A204.1 (cell line): Measurements from ENCODE around the gene KIF6.

Experiments
- FAIRE-seq: peaks from 2 replicates; lab custom pipeline; 2012; peaks lifted over from hg19 to GRCh38; lab: Jason Lieb, UNC

KIF6 gene

DNA sequence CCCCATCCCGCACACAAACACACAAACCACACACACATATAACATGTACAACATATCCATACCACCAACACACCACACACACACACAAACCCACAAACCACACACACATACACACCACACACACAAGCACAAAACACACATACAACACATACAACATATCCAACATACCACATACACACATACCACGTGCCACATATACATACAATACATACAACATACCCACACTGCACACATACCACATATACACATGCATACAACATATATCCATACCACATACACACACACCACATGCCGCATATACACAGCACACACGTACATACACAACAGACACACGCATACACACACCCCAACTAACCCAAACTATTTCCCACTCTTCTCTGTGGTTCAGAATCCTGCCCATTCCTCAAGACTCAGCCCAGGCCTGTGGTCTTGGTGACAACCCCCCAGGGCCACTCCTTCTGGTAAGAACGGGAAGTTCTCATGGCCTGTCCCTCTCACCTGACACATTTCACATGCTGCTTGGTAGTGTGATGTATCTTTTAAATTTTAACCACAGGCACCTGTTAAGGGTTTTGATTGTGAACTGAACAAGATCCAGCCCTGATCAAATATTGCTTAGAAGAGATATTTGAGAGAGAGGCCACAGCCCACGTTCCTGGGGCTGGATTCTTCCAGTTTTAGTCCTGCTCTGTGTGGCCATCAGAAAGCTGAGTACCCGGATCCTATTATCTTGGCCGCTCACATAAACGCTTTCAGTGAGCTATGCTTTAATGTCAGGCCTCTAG is 346.8 kb downstream of the KIF6 start:
- FAIRE-seq, result no peak

- FAIRE-seq, result no peak
These were observed 347.7 kb downstream of the KIF6 start for GRCh38 chr6:39377539-39377950.

GRCh38 chr6:39375405-39375804 is 349.8 kb downstream of the KIF6 start:
- FAIRE-seq, result no peak

GRCh38 chr6:39370390-39370789 is 354.8 kb downstream of the KIF6 start:
- FAIRE-seq, result no peak

- FAIRE-seq, result no peak
These were observed 355.2 kb downstream of the KIF6 start for GRCh38 chr6:39369987-39370386.

DNA sequence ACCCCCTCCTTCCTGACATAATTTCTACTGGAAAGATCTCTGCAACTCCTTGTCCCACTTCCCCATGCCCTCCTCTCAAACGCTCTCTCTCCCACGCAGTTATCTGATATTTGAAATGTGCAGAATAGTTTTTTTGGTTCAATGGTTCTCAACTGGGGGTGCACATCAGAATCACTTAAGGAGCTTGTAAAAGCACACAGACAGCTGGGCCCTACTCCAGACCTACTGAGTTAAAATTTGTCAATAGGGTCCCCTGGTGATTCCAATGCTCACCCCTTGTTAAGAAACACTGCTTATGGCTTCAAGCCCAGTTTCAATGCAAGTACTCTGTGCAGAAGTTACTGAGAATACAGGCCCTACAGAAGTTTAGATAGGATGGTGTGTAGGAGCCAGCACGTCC is 357.5 kb downstream of the KIF6 start:
- no peak for FAIRE-seq

- FAIRE-seq, result no peak
These were observed 358.1 kb downstream of the KIF6 start for GRCh38 chr6:39366931-39367618.

- no peak for FAIRE-seq
These were observed 359.7 kb downstream of the KIF6 start for GRCh38 chr6:39365281-39366074.

DNA sequence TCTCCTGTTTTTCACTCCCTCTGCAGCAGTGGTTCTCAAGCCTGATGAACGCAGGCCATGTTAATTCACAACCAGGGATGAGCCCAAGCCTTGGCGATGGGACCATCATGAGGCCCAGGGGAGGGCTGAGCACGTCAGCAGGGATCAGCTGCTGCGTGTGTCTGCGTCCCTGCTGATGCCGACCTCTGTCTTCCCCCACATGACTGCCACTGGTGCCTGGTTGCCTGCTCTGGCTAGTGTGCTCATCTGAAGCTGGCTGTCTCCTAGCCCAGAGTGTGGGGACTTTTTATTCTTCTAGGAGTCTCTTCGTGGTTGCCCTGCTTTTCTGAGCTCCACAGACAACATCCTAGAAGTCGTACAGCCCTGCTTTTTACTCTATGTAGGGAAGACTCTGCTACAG is 361.9 kb downstream of the KIF6 start:
- no peak for FAIRE-seq

DNA sequence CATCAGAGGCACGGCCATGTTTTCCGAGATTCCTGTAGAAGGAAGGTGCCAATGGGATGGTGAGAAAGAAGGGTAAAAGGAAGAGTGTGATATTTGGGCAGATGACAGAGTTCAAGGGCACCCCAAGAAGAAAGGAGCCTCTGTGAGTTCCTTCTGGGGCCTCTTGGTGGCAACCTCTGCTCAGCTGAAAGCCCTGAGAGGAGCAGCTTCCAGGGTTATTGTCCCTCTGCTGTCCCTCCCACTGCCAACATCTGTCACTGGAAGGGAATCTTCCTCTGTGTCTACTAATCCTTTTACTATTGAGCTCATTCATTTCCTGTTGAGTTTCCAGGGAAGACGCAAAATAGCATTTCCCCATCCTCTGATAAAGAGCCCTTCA is 362.7 kb downstream of the KIF6 start:
- no peak for FAIRE-seq

- no peak for FAIRE-seq
These were observed 363.3 kb downstream of the KIF6 start for GRCh38 chr6:39361657-39362486.

GRCh38 chr6:39360378-39360777 is 364.8 kb downstream of the KIF6 start:
- FAIRE-seq, result no peak

DNA sequence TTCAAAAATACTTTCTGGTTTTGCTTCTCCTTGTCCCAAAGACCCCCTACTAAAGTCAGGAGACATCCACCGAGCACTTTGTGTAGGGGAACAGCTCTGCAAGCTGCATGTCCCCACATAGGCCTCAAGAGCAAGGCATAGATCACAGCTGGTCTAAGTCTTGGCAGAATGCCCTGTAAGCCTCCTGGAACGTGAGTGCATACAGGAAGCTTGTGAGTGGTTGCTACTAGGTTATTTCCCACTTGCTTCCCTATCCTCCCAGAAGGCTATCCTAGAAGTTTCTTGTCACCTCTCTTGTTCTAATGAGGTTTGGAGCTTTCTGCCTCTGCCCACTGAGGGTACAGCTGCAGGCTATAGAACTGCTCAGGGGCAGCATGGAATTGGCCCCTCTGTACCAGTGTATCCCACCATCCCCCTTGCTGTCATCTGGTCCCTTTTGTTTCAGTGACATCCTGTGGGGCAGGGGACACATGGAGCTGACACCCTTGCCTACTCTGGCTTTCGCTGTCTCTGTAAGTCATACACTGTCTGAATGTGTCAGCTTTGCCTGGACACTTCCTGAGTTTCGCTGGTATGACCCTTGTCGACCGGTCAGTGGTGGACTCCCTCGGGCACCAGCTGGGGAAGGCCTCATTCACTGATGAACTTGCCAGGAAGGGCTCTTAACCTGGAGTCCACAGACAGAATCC is 367.1 kb downstream of the KIF6 start:
- no peak for FAIRE-seq

GRCh38 chr6:39353698-39354315 is 371.4 kb downstream of the KIF6 start:
- FAIRE-seq, result no peak

DNA sequence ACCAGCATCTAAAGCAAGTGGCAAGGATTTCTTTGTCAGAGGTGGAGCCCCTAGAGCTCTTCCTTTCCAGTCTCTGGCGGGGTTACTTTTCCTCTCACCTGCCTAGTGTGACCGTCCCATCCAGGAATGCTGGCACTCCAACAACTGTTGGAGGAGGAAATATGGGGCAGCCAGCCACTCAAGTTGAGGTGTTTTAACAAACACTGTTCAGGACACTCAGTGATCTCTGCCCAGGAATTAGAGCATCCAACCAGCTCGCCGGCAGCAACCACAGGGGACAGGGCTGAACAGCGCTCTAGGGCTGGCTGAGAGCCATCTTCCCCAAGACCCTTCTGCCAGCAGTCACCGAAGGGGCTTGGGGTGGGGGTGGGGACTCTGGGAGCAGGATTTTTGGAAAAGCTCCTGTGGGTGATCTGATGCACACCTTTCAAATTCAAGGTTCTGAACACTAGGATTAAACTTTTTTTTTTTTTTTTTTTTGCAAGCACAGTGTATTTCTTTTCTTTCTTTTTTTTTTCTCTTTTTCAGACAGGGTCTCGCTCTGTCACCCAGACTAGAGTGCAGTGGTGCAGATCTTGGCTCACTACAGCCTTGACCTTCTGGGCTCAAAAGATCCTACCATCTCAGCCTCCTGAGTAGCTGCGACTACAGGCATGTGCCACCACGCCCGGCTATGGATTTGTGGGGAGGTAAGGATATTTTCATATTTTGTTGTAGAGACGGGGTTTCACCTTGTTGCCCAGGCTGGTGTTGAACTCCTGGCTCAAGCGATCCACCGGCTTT is 374.3 kb downstream of the KIF6 start:
- no peak for FAIRE-seq

GRCh38 chr6:39348740-39349139 is 376.5 kb downstream of the KIF6 start:
- FAIRE-seq, result no peak

DNA sequence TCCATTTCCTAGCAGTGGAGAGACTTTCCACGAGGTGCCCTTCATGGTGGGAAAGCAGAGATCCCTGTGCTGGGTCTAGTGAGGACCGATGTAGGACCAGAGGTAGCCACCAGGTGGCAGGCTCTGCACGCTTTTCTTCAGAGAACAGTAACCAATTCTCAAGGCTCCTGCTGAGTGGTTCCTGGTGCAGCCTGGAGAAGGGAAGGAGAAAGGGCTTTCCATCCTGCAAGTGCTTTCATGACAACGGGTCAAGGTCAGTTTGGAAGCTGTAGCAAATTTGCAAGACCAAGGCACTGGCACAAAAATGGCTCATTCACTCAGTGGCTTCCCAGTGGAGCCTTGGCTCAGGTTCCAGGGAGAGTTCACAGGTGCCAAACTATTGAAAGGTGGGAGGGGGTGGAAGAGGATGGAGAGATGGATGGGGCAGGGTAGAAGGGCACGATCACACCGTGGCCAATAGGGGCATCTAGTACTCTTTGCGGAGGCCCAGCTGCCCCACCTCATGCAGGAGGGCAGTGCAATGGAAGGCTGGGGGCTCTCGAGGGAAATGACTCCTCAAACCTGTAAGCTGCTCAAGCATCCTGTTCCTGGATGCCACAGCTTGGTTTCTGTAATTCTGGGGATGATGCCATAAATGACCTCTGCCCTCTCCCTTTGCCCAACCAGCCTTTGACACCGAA is 377.2 kb downstream of the KIF6 start:
- no peak for FAIRE-seq

DNA sequence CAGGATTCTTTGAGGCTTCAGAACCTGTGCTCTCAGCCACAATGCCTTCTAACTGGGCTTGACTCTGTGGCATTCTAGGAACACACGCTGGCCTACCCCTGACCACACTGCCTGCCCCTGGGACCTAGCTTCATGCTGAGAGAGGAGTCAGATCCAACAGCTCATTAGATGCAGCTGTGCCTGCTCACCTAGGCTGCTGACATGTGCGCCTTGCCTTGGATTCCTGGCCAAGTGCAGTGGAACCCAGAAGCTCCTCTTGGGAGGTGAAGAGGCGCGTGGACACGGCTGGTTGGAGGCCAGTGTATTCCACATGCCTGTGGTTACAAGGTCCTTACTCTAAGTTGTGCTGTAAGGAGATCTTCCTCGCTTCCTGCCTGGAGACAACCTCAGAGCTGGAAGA is 378.0 kb downstream of the KIF6 start:
- FAIRE-seq, result no peak

- FAIRE-seq, result no peak
These were observed 380.4 kb downstream of the KIF6 start for GRCh38 chr6:39344821-39345280.
